Keratinocyte (primary cell): ENCODE results near the gene CCDC83.

Experiments used
- CTCF ChIP-seq, 3 experiments: IDR thresholded peaks in 1 of 3; conservative IDR thresholded peaks in 1 of 3; optimal IDR thresholded peaks in 1 of 3; 2 replicates in 2 of 3; 3 replicates in 1 of 3; pipeline versions ENCODE3 to v1.5.1; 2011; ENCODE audit warnings: low read length in 3 of 3, mild to moderate bottlenecking in 3 of 3, moderate library complexity in 2 of 3, control low read depth in 1 of 3, inconsistent platforms in 1 of 3; ENCODE audit not compliant: insufficient read depth in 2 of 3; ENCODE audit errors: extremely low read depth in 1 of 3
- EZH2 ChIP-seq: IDR thresholded peaks from one replicate; pipeline ENCODE4 v1.6.1; 2012; ENCODE audit warnings: inconsistent platforms, mild to moderate bottlenecking, low read length, moderate library complexity

GRCh38 chr11:85806016-85806415 is 49.2 kb upstream of the CCDC83 start:
- TF ChIP-seq CTCF (optimal IDR thresholded peaks at IDR 0.05 in 1 of 3, IDR thresholded peaks at IDR 0.05 in 1 of 3, conservative IDR thresholded peaks at IDR 0.05 in 1 of 3; ENCODE audit: extremely low read depth in 1 of 3, insufficient read depth in 2 of 3, low read length in 3 of 3) (no peak), EZH2 (no peak)
